DOHH2 (cell line): ENCODE measurements around the gene CTSE.

Experiments used
- H3F3A ChIP-seq: fragments of 200-600 bp; sonication (generic), shearing (Covaris generic); 2 replicates; pipeline ENCODE4 v1.6.0; 2016; ENCODE audit warnings: antibody characterized with exemption, mild to moderate bottlenecking; ENCODE audit not compliant: control insufficient read depth, insufficient read depth
- H3K27ac ChIP-seq: fragments of 200-600 bp; sonication (generic); 2 replicates; pipeline ENCODE4 v1.5.1; 2014; ENCODE audit warnings: low read depth, mild to moderate bottlenecking, low read length, moderate library complexity
- H3K27me3 ChIP-seq: fragments of 200-600 bp; sonication (generic); 2 replicates; pipeline ENCODE4 v1.6.1; 2014; ENCODE audit warnings: mild to moderate bottlenecking, low read length, mixed read lengths; ENCODE audit not compliant: control insufficient read depth
- H3K36me3 ChIP-seq: fragments of 200-600 bp; sonication (generic); 2 replicates; pipeline ENCODE4 v1.6.1; 2014; ENCODE audit warnings: mild to moderate bottlenecking, low read length, moderate library complexity, mixed read lengths; ENCODE audit not compliant: control insufficient read depth
- H3K4me1 ChIP-seq: fragments of 200-600 bp; sonication (generic); 2 replicates; pipeline ENCODE4 v1.6.1; 2014; ENCODE audit warnings: mild to moderate bottlenecking, low read length, mixed read lengths; ENCODE audit not compliant: control insufficient read depth
- H3K4me2 ChIP-seq: fragments of 200-600 bp; sonication (generic); 2 replicates; pipeline ENCODE4 v1.6.0; 2014; ENCODE audit warnings: mild to moderate bottlenecking, low read length, moderate library complexity
- H3K4me3 ChIP-seq: fragments of 200-600 bp; sonication (generic); 2 replicates; pipeline ENCODE4 v1.5.1; 2014; ENCODE audit warnings: mild to moderate bottlenecking, low read length, mixed read lengths
- H3K79me2 ChIP-seq: fragments of 200-600 bp; sonication (generic); 2 replicates; pipeline ENCODE4 v1.6.1; 2014; ENCODE audit warnings: mild to moderate bottlenecking, low read length, mixed read lengths; ENCODE audit not compliant: control insufficient read depth
- H3K9me2 ChIP-seq: fragments of 200-600 bp; sonication (generic); replicated peaks from 2 replicates; pipeline ENCODE4 v1.6.1; 2014; ENCODE audit warnings: mild to moderate bottlenecking, low read length, mixed read lengths; ENCODE audit not compliant: control insufficient read depth
- H3K9me3 ChIP-seq: fragments of 200-600 bp; sonication (generic); 2 replicates; pipeline ENCODE4 v1.6.1; 2014; ENCODE audit warnings: antibody characterized with exemption, low read length, mixed read lengths; ENCODE audit not compliant: control insufficient read depth, insufficient read depth
- H4K20me1 ChIP-seq: fragments of 200-600 bp; sonication (generic); 2 replicates; pipeline ENCODE4 v1.6.0; 2014; ENCODE audit warnings: low read depth, mild to moderate bottlenecking, antibody characterized with exemption, low read length, moderate library complexity; ENCODE audit not compliant: control insufficient read depth, insufficient read depth
- CTCF ChIP-seq: fragments of 200-600 bp; sonication (generic); IDR thresholded peaks from one replicate; pipeline ENCODE4 v1.5.1; 2014; ENCODE audit warnings: antibody characterized with exemption, mild to moderate bottlenecking, low read depth, low read length; ENCODE audit not compliant: poor library complexity, severe bottlenecking
- EZH2phosphoT487 ChIP-seq: fragments of 200-600 bp; sonication (generic); IDR thresholded peaks from 2 replicates; pipeline ENCODE4 v1.6.1; 2017; ENCODE audit warnings: borderline replicate concordance, mild to moderate bottlenecking, antibody characterized with exemption, low read length, moderate library complexity, mixed read lengths

The CTSE gene

DNA sequence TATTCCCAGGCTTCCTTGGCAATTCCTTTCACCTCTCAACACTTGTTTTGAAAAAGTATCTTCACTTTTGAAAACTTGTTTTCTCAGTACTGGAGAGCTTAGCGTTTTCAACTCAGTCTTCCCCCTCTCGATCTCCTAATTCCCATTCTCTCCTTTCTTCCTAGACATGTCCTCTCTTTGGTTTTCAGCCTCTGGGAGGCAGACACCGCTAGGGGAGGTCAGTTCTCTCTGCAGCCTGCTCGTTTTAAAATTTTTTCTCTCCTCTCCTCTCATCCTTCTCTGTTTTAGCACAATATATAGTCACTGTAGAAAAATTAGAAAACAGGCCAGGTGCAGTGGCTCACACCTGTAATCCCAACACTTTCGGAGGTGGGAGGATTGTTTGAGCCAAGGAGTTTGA lies 16.6 kb upstream of the CTSE start:
- Histone ChIP-seq H3K9me2 (no peaks in the 10 kb centered on the region), H3K4me3 (no peak overlapping the region), H3K36me3 (no peaks in the 10 kb centered on the region), H3K4me1 (peaks cover 94% of the 10 kb centered on the region), H3K9me3 (no peaks in the 10 kb centered on the region), H3F3A (peaks cover 34% of the 10 kb centered on the region), H3K79me2 (no peaks in the 10 kb centered on the region), H3K27ac (no peak overlapping the region), H3K27me3 (no peaks in the 10 kb centered on the region), H3K4me2 (peak overlapping the region; percentile 16; the same call in 1 of the 2 replicates), H4K20me1 (no peaks in the 10 kb centered on the region)
- TF ChIP-seq CTCF, result no peak
- TF ChIP-seq EZH2phosphoT487, result no peak

- Histone ChIP-seq H3K4me3 (peak overlapping the region; percentile 7), H3K9me2 (no peaks in the 10 kb centered on the region), H3F3A (peaks cover 34% of the 10 kb centered on the region), H3K9me3 (no peaks in the 10 kb centered on the region), H3K4me1 (peaks cover 97% of the 10 kb centered on the region), H4K20me1 (no peaks in the 10 kb centered on the region), H3K27ac (no peak overlapping the region), H3K36me3 (no peaks in the 10 kb centered on the region), H3K4me2 (peak overlapping the region; percentile 30), H3K27me3 (no peaks in the 10 kb centered on the region), H3K79me2 (no peaks in the 10 kb centered on the region)
- TF ChIP-seq EZH2phosphoT487 (no peak), CTCF (no peak)
Observed at GRCh38 chr1:206039046-206039973, 15.6 kb upstream of the CTSE start.

DNA sequence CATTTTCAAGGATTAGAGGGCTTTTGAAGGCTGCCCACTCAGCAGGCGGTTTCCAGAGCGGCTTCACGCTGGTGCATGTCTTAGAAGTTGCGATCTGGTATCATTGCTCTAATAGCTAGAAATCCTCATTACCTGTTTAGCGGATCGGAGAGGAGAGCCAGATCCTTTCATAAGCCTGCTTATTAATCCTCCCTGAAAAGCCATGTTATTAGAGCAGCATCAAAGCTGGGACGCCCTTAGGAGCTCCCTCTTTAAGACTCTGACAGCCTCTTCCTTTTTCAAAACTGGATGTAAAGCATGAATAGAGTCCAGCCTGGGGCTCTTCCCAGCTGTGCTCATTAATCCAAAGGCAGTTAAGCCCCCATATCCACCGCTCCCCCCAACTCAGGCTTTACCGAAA lies 13.9 kb upstream of the CTSE start:
- peak overlapping the region; percentile 21 for H3K4me2 ChIP-seq
- H3K79me2 ChIP-seq, result no peaks in the 10 kb centered on the region
- peaks cover 86% of the 10 kb centered on the region for H3K4me1 ChIP-seq
- no peaks in the 10 kb centered on the region for H3K36me3 ChIP-seq
- no peaks in the 10 kb centered on the region for H3K9me2 ChIP-seq
- TF ChIP-seq EZH2phosphoT487 (no peak), CTCF (no peak)
- H3K27me3 ChIP-seq, result no peaks in the 10 kb centered on the region
- no peak overlapping the region for H3K4me3 ChIP-seq
- no peaks in the 10 kb centered on the region for H4K20me1 ChIP-seq
- no peaks in the 10 kb centered on the region for H3K9me3 ChIP-seq
- no peak overlapping the region; the same call in 1 of the 2 replicates for H3K27ac ChIP-seq
- peaks cover 30% of the 10 kb centered on the region for H3F3A ChIP-seq
